ENCODE measurements around the gene SLC44A2. TPM values are rescaled to one million over a fixed set of nuclear protein-coding genes. Genes with fewer than 3 reads are reported as not detected.

The SLC44A2 gene
- total and polyA plus RNA-seq, 2 of the 13 experiments (the other 11 are each of a cell fraction or from before 2014, with no cell fraction given) = 2.4 to 5.6 TPM

DNA sequence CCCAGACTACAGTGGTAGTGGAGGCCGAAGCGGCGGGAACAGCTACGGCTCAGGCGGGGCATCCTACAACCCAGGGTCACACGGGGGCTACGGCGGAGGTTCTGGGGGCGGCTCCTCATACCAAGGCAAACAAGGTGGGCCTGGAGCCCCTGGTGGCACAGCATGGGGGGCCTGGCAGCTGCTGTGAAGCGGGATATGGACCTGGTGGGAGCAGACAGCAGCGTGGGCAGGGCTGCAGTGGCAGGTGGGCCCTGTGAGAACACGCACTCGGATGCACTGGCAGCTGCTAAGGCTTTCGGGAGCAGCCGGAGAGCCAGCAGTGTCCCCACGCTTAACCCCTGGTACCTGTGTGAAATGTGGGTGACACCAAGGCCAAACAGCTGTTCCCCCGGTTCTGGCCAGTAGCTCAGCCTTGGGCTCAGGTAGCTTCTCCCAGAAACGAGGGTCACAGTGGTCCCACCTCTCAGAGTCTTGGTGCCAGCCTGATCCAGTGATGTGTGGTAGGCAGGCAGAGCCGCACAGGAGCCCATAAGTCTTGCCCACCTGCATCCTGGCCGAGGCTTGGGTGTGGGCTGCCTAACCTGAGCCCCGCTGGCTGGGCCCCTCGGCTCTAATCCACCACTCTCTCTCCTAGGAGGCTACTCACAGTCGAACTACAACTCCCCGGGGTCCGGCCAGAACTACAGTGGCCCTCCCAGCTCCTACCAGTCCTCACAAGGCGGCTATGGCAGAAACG, 63.4 kb downstream of the SLC44A2 start:
- no peak overlapping the region for H3K4me2 ChIP-seq (ENCODE audit: low read depth, low read length)
- FAIRE-seq (no peak), ATAC-seq (no peak), DNase-seq (ENCODE audit: low spot score) (no peak)
- no peak overlapping the region for H3K4me3 ChIP-seq (replicated peaks in 1 of 3; ENCODE audit: insufficient read depth in 1 of 3, low read depth in 2 of 3, low read length in 3 of 3)
- TF ChIP-seq MXD1 (CRISPR knock-in tag; IDR thresholded peaks at IDR 0.05) (no peak), AGO2 (optimal IDR thresholded peaks at IDR 0.05; ENCODE audit: low read depth, low read length) (peak; percentile 77), RBM22 (optimal IDR thresholded peaks at IDR 0.05; ENCODE audit: low read length) (peak; percentile 38), PCBP1 (IDR thresholded peaks at IDR 0.05; ENCODE audit: borderline replicate concordance, low read depth, low read length) (no peak)
- in situ Hi-C loops (cut with HindIII; ENCODE audit: extremely low pct_ligation_motif_present, low pct_unique_long_range_greater_than_20kb) = no loop called here
- no peaks in the 10 kb centered on the region for H3K4me1 ChIP-seq (ENCODE audit: insufficient read depth, low read length)
- BruUV-seq (replicated peaks) = no TSS peak
- no peak overlapping the region for H3K27ac ChIP-seq (ENCODE audit: extremely low read length, insufficient read depth, low read length)
- CTCF ChIA-PET (ENCODE audit: low intra/inter-chr PET ratio, low total read pairs) = no interaction called here
- intact Hi-C loops (cut with micrococcal nuclease; ENCODE audit: unreplicated experiment) = no loop called here
- H4K20me1 ChIP-seq (ENCODE audit: insufficient read depth, low read length) = peaks cover 16% of the 10 kb centered on the region; the same call in 1 of the 2 replicates
- 96% methylated on average over 13 of the region's 27 CpGs for WGBS (ENCODE audit: low lambda C conversion rate)
- H2AFZ ChIP-seq (ENCODE audit: low read length) = no peak overlapping the region
- H3K9me3 ChIP-seq (ENCODE audit: low read length) = no peaks in the 10 kb centered on the region
- H3K36me3 ChIP-seq (replicated peaks in 1 of 2; ENCODE audit: control insufficient read depth in 1 of 2, insufficient read depth in 2 of 2, low read length in 2 of 2) = peaks cover 40 to 83% of the 10 kb centered on the region in 2 experiments
- no peak overlapping the region for H3K9ac ChIP-seq (ENCODE audit: insufficient read depth, low read depth, low read length)
- H3K27me3 ChIP-seq (ENCODE audit: control insufficient read depth in 1 of 2, insufficient read depth in 2 of 2, low read length in 2 of 2) = no peaks in the 10 kb centered on the region
- POLR2A ChIA-PET = interaction anchor here (1.4 kb wide), 1 partner anchor 13 kb away, joined by 3 read pairs; no protein-coding TSS in a partner anchor
- no peaks in the 10 kb centered on the region for H3K79me2 ChIP-seq (ENCODE audit: insufficient read depth, low read length)

DNA sequence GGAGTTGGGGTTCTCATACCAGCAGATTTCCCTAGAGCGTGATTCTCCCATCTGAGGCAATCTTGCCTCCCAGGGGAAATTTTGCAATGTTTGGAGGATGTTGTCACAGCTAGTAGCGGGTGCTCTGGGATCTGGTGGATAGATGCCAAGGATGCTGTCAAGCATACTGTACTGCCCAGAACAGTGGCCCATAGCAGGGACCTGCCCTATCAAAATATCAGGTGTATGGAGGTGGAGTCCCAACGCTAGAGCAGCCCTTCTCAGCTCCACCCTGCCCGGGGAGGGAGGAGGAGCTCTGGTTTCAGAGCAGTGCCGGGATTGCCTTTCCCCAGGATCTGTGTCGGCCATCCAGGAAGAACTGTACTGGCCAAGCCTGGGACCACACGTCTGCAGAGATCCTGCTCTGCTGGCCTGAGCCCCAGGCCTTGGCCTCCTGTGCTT, 65.0 kb downstream of the SLC44A2 start:
- no peak overlapping the region for H3K4me3 ChIP-seq (replicated peaks in 1 of 3; ENCODE audit: insufficient read depth in 1 of 3, low read depth in 2 of 3, low read length in 3 of 3)
- FAIRE-seq (no peak), ATAC-seq (no peak), DNase-seq (ENCODE audit: low spot score) (no peak)
- TF ChIP-seq, protein P1, sequence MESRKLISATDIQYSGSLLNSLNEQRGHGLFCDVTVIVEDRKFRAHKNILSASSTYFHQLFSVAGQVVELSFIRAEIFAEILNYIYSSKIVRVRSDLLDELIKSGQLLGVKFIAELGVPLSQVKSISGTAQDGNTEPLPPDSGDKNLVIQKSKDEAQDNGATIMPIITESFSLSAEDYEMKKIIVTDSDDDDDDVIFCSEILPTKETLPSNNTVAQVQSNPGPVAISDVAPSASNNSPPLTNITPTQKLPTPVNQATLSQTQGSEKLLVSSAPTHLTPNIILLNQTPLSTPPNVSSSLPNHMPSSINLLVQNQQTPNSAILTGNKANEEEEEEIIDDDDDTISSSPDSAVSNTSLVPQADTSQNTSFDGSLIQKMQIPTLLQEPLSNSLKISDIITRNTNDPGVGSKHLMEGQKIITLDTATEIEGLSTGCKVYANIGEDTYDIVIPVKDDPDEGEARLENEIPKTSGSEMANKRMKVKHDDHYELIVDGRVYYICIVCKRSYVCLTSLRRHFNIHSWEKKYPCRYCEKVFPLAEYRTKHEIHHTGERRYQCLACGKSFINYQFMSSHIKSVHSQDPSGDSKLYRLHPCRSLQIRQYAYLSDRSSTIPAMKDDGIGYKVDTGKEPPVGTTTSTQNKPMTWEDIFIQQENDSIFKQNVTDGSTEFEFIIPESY (CRISPR knock-in tag; IDR thresholded peaks at IDR 0.05) = peak; percentile 89; the same call in 1 of the 2 replicates
- TF ChIP-seq DNMT3B (CRISPR knock-in tag; conservative IDR thresholded peaks at IDR 0.05) = no peak
- TF ChIP-seq CEBPB (IDR thresholded peaks at IDR 0.05; ENCODE audit: borderline replicate concordance, low read depth, low read length) = peak; percentile 57; the same call in 1 of the 2 replicates
- peak; percentile 10 for TF ChIP-seq RBM22 (optimal IDR thresholded peaks at IDR 0.05; ENCODE audit: low read length)
- intact Hi-C loops (cut with micrococcal nuclease; ENCODE audit: unreplicated experiment) = no loop called here
- peaks cover 12% of the 10 kb centered on the region for H3K4me1 ChIP-seq (ENCODE audit: insufficient read depth, low read length)
- peaks cover 25% of the 10 kb centered on the region; the same call in 1 of the 2 replicates for H4K20me1 ChIP-seq (ENCODE audit: insufficient read depth, low read length)
- no peak overlapping the region for H2AFZ ChIP-seq (ENCODE audit: low read length)
- CTCF ChIA-PET (ENCODE audit: low intra/inter-chr PET ratio, low total read pairs) = no interaction called here
- H3K27ac ChIP-seq (ENCODE audit: extremely low read length, insufficient read depth, low read length) = no peak overlapping the region
- H3K9me3 ChIP-seq (ENCODE audit: low read length) = no peaks in the 10 kb centered on the region
- BruUV-seq (replicated peaks) = no TSS peak
- H3K4me2 ChIP-seq (ENCODE audit: low read depth, low read length) = no peak overlapping the region
- no peaks in the 10 kb centered on the region for H3K27me3 ChIP-seq (ENCODE audit: control insufficient read depth in 1 of 2, insufficient read depth in 2 of 2, low read length in 2 of 2)
- H3K36me3 ChIP-seq (replicated peaks in 1 of 2; ENCODE audit: control insufficient read depth in 1 of 2, insufficient read depth in 2 of 2, low read length in 2 of 2) = peaks cover 35 to 66% of the 10 kb centered on the region in 2 experiments
- in situ Hi-C loops (cut with HindIII; ENCODE audit: extremely low pct_ligation_motif_present, low pct_unique_long_range_greater_than_20kb) = no loop called here
- H3K79me2 ChIP-seq (ENCODE audit: insufficient read depth, low read length) = no peaks in the 10 kb centered on the region
- WGBS (ENCODE audit: low lambda C conversion rate) = 93% methylated on average over 6 of the region's 7 CpGs
- H3K9ac ChIP-seq (ENCODE audit: insufficient read depth, low read depth, low read length) = no peak overlapping the region
- POLR2A ChIA-PET = no interaction called here

Measured in HepG2 (cell line).